Endometrial microvascular endothelial cells (primary cell): Measurements from ENCODE around the gene SMAD7. TPM values are rescaled to one million over a fixed set of nuclear protein-coding genes. Genes with fewer than 3 reads are reported as not detected.

Source experiments
- in situ Hi-C: cut with HindIII; loops from 2 replicates; pipeline ENCODE4 v1.10.0; 2017; ENCODE audit warnings: low sequenced_read_pairs, low pct_unique_long_range_greater_than_20kb; ENCODE audit errors: inconsistent ontology term
- total RNA-seq: library from RNA; depleted of rRNA; stranded (reverse); fragments of >200 nt; gene quantifications from one replicate; pipeline ENCODE4 v1.2.3, GENCODE V29; 2015; ENCODE audit errors: inconsistent ontology term

SMAD7 gene
- total RNA-seq, 1 donor from 2014 or later, result 6.6 TPM

DNA sequence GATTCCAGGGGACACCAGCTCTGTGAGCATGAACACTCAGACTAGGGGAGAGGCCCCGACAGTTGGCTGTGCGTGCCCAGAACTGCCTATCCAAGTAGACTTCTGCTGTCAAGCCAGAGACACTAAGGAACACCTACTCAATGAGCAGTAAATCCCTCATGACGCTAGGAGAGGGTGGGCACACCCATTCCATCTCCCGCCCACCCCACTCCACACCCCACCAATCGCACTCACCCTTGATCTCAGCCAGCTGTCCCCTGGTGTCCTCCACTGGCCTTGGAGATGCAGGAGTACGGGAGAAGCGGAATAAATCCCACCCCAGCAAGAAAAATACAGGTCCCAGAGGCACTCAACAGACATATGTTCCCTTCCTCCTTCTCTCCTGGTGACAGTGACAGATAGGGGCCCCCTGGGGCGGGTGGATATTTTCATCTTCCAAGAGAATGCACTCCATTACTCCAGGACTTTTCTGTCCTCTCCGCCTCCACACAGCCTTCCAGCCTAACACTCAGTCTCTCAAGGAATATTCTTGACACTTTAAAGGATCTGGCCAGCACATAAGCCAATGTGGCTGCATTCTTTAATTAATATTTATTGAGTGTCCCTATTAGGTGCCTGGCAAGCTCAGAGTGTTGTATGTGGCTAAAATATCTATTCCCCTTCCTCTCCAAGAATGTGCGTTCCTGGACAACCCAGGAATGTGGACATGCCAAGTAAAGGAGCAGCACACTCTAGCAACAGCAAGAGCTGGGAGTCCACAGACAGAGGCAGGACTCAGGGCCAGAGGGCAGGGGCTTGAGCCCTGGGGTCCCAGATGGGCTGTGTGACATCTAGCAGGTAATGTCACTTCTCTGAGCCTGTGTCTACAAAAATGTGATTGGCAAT is 13.1 kb upstream of the SMAD7 start:
- in situ Hi-C loops, result no loop called here

DNA sequence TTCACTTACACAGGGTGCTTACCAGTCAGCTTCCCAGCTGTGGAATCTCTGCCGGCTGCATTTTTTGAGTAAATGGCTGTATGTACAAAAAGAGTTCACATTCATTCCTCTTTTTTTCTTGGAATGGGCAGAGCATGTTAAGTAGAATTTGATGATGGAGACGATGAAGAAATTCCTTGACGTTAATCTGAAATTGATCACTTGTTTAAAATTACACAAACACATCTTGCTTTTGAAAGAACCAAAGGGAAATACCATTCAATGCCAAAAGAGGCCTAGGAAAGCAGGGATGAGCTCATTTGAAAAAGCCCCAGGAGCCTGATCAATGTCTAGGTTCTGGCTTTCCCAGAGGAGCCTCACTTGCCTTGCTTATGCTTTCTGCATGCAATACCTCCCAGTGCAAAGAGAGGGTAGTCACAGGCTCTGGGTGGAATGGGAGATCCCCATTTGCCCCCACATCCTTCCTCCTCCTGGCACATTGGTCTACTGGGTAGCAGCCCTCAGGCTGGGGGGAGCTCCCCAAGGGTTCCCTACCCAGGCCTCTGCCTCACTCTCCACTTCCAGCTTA is 12.3 kb upstream of the SMAD7 start:
- in situ Hi-C loops, result no loop called here

- in situ Hi-C loops, result no loop called here
These were observed 11.7 kb upstream of the SMAD7 start for GRCh38 chr18:48962252-48962993.

DNA sequence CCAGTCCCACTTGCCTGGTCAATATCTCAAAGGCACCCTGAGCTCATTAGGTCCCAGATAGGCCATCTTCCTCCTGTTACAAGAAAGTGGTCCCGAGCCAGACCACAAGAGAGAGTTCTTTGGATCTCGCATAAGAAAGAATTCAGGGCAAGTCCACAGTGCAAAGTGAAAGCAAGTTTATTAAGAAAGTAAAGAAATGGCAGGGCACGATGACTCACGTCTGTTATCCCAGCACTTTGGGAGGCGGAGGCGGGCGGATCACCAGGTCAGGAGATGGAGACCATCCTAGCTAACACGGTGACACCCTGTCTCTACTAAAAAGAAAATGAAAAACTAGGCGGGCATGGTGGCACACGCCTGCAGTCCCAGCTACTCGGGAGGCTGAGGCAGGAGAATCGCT is 10.8 kb upstream of the SMAD7 start:
- in situ Hi-C loops, result no loop called here

DNA sequence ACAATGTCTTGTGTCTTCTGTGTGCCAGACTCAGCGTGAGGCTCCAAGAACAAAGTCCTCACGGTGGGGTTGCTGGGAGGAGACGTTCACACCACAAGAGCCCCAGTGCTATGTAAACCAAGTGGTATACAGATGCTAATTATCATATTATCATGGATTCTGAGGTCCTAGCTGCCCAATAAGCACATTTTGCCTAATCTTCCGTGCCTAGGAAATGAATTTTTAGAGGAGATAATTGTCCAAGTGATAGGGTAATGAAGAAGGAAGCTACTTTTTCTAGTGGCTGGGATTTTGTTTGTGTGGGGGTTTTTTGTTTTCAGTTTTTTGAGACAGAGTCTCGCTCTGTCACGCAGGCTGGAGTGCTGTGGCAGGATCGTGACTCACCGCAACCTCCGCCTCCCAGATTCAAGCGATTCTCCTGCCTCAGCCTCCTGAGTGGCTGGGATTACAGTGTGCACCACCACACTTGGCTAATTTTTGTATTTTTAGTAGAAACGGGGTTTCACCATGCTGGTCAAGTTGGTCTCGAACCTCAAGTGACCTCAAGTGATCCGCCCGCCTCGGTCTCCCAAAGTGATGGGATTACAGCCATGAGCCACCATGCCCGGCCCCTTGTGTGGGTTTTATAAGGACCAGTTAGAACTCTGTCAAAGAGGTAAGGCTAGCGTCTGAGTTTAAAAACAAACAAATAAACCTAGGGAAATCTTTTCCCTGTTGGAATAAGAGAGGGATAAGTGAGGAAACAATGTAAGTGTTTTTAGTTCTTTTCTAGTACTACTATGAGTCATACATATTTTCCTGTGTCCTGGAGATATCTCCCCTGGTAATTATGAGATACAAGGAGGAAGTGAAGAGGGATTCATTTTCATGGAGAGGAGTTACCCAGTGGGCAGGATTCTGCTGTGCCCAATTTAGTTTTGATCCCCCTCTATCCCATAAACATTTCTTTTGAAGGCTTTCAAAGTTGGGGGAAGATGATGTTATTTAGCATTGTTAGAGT is 9.5 kb upstream of the SMAD7 start:
- in situ Hi-C loops, result no loop called here

GRCh38 chr18:48959551-48959920 is 8.8 kb upstream of the SMAD7 start:
- in situ Hi-C loops, result no loop called here

- in situ Hi-C loops, result no loop called here
These were observed 8.2 kb upstream of the SMAD7 start for GRCh38 chr18:48958951-48959350.

- in situ Hi-C loops, result no loop called here
These were observed 6.9 kb upstream of the SMAD7 start for GRCh38 chr18:48957616-48958015.

GRCh38 chr18:48957136-48957535 is 6.4 kb upstream of the SMAD7 start:
- in situ Hi-C loops, result no loop called here

DNA sequence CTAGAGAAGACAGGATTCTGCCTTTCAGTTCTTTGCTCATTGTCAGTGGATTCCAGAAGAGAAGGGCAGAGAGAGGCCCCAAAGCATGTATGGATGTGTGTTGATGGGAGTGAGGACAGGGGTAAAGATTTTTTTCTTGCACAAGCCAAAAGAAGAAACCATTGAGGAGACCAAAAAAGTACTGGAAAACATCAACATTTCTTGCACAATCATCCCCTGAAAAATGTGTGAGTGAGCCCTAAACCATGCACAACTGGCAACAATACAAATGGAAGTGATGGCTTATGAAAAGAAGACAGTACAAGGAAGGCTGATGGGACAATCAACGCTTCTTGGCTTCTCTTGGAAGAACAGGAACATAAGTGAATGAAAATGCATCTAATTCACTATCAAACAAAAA is 5.6 kb upstream of the SMAD7 start:
- in situ Hi-C loops, result no loop called here

DNA sequence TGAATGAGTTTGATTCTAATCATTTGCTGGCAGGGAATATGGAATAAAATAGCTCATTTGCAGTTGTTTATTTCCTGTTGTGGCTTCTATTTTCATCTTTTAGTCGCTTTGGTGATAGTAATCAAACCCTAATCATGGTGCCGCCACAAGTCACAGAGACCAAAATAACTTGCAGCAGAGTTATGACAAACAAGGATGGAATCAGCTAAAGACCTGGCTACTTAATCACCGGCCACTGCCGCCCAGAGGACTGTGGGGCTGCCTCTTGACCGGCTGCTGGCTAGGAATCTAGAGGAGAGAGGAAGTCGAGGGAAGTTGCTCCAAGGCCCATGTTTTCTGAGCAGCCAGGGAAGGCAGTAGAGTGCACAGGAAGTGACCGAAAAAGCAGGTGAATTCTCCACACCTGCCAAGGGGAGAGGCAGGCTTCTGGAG is 5.1 kb upstream of the SMAD7 start:
- in situ Hi-C loops, result no loop called here

- in situ Hi-C loops, result no loop called here
These were observed 4.4 kb upstream of the SMAD7 start for GRCh38 chr18:48954886-48955819.

DNA sequence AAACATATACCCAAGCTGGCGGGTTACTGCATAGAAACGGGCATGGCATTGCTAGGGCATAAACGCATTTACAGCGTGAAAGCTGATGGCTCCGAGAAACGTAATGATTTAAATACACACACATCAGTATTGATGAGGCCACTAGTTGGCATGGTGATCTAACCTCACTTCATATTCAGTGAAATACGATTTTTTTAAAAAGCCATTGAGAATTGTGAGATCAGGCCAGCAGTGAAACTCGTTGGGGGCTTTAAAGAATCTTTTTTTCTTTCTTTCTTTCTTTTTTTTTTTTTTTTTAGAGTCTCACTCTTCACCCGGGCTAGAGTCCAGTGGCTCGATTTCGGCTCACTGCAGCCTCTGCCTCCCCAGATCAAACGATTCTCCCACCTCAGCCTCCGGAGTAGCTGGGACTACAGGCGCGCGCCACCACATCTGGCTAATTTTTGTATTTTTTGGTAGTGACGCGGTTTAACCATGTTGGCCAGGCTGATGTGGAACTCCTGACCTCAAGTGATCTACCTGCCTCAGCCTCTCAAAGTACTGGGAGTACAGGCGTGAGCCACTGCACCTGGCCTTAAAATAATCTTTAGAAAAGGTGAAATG is 2.4 kb upstream of the SMAD7 start:
- in situ Hi-C loops, result no loop called here

DNA sequence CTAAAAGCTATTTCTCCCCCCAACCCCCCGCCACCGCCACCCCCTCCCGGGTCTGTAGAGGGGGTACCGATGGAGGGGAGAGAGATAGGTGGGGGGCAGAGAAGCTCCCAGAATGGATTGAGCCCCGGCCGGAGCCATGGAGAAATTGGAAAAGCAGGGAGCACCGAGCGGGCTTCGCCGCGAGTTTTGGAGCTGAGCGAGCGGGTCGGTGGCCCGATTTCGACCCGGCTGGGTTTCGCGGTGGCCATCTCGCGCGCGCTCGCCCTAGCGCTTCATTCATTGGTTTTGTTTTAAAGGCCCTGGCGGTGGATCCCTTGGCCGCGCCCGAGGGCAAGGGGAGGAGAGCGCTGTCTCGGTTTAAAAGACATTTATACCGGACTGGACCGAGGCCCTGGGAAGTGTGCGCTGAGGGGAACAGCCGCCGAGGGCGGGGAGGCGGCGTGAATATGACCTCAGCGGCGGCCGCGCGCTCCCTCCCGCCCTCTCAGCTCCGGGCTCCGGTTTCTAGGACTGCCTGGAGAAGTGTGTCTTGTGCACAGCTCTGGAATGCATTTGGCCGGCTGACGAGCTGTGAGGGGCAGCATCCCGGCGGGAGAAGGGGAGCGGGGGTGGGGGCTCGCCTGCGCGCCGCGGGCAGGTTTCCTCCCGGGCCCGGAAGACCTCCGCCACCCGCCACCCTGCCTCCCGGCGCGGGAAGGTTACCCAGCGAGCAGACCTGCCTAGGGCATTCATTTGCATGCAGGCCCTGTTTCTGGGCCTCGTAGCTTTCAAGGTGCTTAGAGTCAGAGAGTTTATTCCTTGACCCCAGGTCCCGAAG is 1.7 kb upstream of the SMAD7 start:
- in situ Hi-C loops, result no loop called here

DNA sequence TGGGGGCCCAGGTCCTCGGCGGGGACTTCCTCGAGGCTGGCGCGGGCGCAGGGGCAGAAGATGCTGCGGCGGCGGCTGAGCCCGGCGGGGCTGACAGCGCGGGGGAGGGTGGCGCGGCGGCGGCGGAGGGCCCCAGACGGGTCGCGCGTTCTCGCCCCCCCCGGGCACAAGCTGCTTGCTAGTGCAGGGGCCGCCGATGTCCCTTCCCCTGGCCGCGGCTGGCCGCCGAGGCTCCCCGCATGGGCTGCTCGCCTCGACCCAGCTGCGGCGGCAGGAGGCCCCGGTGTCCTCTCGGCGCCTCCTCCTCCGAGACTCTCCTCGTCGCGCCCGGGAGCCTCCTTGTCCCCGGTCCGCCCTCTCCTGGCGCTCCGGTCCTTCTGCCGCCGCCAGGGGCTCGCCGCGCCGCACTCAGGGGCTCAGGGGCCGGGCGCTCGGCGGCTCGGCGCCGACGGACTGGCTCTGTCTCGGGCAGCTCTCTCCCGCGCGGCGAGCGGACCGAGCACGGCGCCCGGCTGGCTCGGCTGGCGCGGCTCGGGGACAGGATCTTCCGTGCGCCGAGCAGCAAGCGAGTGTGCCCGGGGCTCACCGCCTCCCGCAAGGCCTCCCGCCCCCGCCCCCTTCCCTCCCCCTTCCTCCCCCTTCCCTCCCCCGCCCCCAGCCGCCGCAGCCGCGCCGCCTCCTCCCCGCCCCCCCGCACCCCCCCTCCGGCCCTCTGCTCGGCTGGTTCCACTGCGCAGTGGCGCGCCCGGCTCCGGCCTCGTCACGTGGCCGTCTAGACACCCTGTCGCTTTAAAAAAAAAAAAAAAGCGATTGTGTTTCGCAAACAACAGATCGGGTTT is 902 bp upstream of the SMAD7 start:
- in situ Hi-C loops, result no loop called here
